NB4 (cell line): Measurements from ENCODE around the gene RCOR2.
A peak's percentile ranks its signal among the peaks of the same experiment; 100 is the strongest.

ENCODE experiments used
- DNase-seq: peaks from one replicate; pipeline ENCODE4 v3.0.0; 2010; ENCODE audit warnings: low read depth
- H3K4me3 ChIP-seq: one replicate; pipeline ENCODE4 v1.5.1; 2011; ENCODE audit warnings: mild to moderate bottlenecking, low read depth, low read length, moderate library complexity
- CTCF ChIP-seq: IDR thresholded peaks from one replicate; pipeline ENCODE4 v1.5.1; 2012; ENCODE audit warnings: low read depth, low read length
- MAX ChIP-seq: IDR thresholded peaks from 2 replicates; pipeline ENCODE4 v1.6.1; 2011; ENCODE audit warnings: low read depth, low read length
- MYC ChIP-seq: IDR thresholded peaks from 2 replicates; pipeline ENCODE4 v1.6.1; 2011; ENCODE audit warnings: low read depth, low read length
- POLR2A ChIP-seq: IDR thresholded peaks from 2 replicates; pipeline ENCODE4 v1.6.1; 2011; ENCODE audit warnings: mild to moderate bottlenecking; ENCODE audit not compliant: insufficient read length; ENCODE audit errors: extremely low read depth

The RCOR2 gene

GRCh38 chr11:63888170-63889086 lies 28.5 kb downstream of the RCOR2 start:
- TF ChIP-seq CTCF = no peak
- peak; percentile 17 for TF ChIP-seq POLR2A
- peak; percentile 47 for TF ChIP-seq MAX
- peak; percentile 27 for TF ChIP-seq MYC
- DNase-seq = peak; percentile 89
- peak overlapping the region; percentile 65 for H3K4me3 ChIP-seq

- peak; percentile 73 for DNase-seq
- TF ChIP-seq MYC (no peak; the same call in 1 of the 2 replicates), POLR2A (no peak), MAX (no peak; the same call in 1 of the 2 replicates), CTCF (no peak)
- peak overlapping the region; percentile 65 for H3K4me3 ChIP-seq
These were observed 29.5 kb downstream of the RCOR2 start for GRCh38 chr11:63887386-63887999.

- no peak for DNase-seq
- TF ChIP-seq MYC (no peak), CTCF (no peak), MAX (no peak), POLR2A (no peak)
These were observed 32.6 kb downstream of the RCOR2 start for GRCh38 chr11:63884196-63884932.

GRCh38 chr11:63883791-63884190 lies 33.2 kb downstream of the RCOR2 start:
- DNase-seq = no peak
- TF ChIP-seq MAX (no peak), MYC (no peak), POLR2A (no peak), CTCF (no peak)

More at GRCh38 chr11:63884196-63884932, 32.6 kb downstream of the RCOR2 start:
- no peak overlapping the region for H3K4me3 ChIP-seq

GRCh38 chr11:63882555-63883242 lies 34.3 kb downstream of the RCOR2 start:
- DNase-seq = peak; percentile 93
- no peak for TF ChIP-seq POLR2A
- TF ChIP-seq MAX = peak; percentile 63
- 0 out of 2 replicates have a peak, but pooled peaks have one; percentile 10 for TF ChIP-seq MYC
- no peak for TF ChIP-seq CTCF
- no peak overlapping the region for H3K4me3 ChIP-seq

More at GRCh38 chr11:63883791-63884190, 33.2 kb downstream of the RCOR2 start:
- no peak overlapping the region for H3K4me3 ChIP-seq
